Ishikawa (cell line): Measurements from ENCODE around the gene L1CAM.

Source experiments
- MAX ChIP-seq: IDR thresholded peaks from 2 replicates; pipeline ENCODE4 v1.6.1; 2012
- REST ChIP-seq: IDR thresholded peaks from 2 replicates; pipeline ENCODE4 v1.6.1; 2012; ENCODE audit warnings: low read depth, mild to moderate bottlenecking
- ZBTB7A ChIP-seq: IDR thresholded peaks from 2 replicates; pipeline ENCODE4 v1.6.1; 2012; ENCODE audit warnings: low read depth

- TF ChIP-seq MAX (no peak), ZBTB7A (no peak), REST (no peak)
These were observed 37.2 kb upstream of the L1CAM start for GRCh38 chrX:153922932-153923857.
